Measurements from ENCODE around the gene MFAP4. TPM values are rescaled to one million over a fixed set of nuclear protein-coding genes. Genes with fewer than 3 reads are reported as not detected.

Gene MFAP4
- total and polyA plus RNA-seq, 2 experiments from 2014 or later: 360 to 739 TPM

GRCh38 chr17:19365499-19365817 lies 21.5 kb downstream of the MFAP4 start:
- H3K4me2 ChIP-seq: no peak overlapping the region
- 89% methylated on average over 4 of the region's 4 CpGs for WGBS (ENCODE audit: low lambda C conversion rate, missing lambda C conversion rate)
- H2AFZ ChIP-seq: no peak overlapping the region
- no peak overlapping the region for H3K27ac ChIP-seq
- no peaks in the 10 kb centered on the region for H3K27me3 ChIP-seq
- peaks cover 7% of the 10 kb centered on the region for H3K79me2 ChIP-seq
- no peak for DNase-seq (ENCODE audit: low spot score)
- TF ChIP-seq EZH2 (IDR thresholded peaks at IDR 0.05; ENCODE audit: borderline replicate concordance): no peak
- no peak for TF ChIP-seq EZH2phosphoT487 (IDR thresholded peaks at IDR 0.05; ENCODE audit: low read depth, severe bottlenecking, unreplicated experiment)
- TF ChIP-seq CTCF (IDR thresholded peaks at IDR 0.05; ENCODE audit: poor library complexity): no peak
- H3K9me3 ChIP-seq (ENCODE audit: low read depth): no peaks in the 10 kb centered on the region
- no peaks in the 10 kb centered on the region for H3K9me2 ChIP-seq (replicated peaks; ENCODE audit: insufficient read depth)
- H3K4me3 ChIP-seq: no peak overlapping the region
- no peaks in the 10 kb centered on the region for H3K36me3 ChIP-seq (replicated peaks; ENCODE audit: insufficient read depth, low read depth)
- no peaks in the 10 kb centered on the region for H4K20me1 ChIP-seq (ENCODE audit: insufficient read depth, poor library complexity, severe bottlenecking)
- peaks cover 12% of the 10 kb centered on the region for H3K4me1 ChIP-seq (ENCODE audit: insufficient read depth)

GRCh38 chr17:19364699-19365498 lies 22.1 kb downstream of the MFAP4 start:
- Histone ChIP-seq H3K79me2 (peaks cover 7% of the 10 kb centered on the region), H3K4me1 (ENCODE audit: insufficient read depth) (peaks cover 12% of the 10 kb centered on the region), H3K4me3 (no peak overlapping the region), H3K27ac (no peak overlapping the region), H3K36me3 (replicated peaks; ENCODE audit: insufficient read depth, low read depth) (no peaks in the 10 kb centered on the region), H4K20me1 (ENCODE audit: insufficient read depth, poor library complexity, severe bottlenecking) (no peaks in the 10 kb centered on the region), H2AFZ (no peak overlapping the region), H3K27me3 (no peaks in the 10 kb centered on the region), H3K9me2 (replicated peaks; ENCODE audit: insufficient read depth) (no peaks in the 10 kb centered on the region), H3K9me3 (ENCODE audit: low read depth) (no peaks in the 10 kb centered on the region), H3K4me2 (no peak overlapping the region)
- WGBS (ENCODE audit: low lambda C conversion rate, missing lambda C conversion rate): 80% methylated on average over 14 of the region's 14 CpGs
- no peak for DNase-seq (ENCODE audit: low spot score)
- TF ChIP-seq CTCF (IDR thresholded peaks at IDR 0.05; ENCODE audit: poor library complexity) (no peak), EZH2 (IDR thresholded peaks at IDR 0.05; ENCODE audit: borderline replicate concordance) (no peak), EZH2phosphoT487 (IDR thresholded peaks at IDR 0.05; ENCODE audit: low read depth, severe bottlenecking, unreplicated experiment) (no peak)

- H3K27me3 ChIP-seq: no peaks in the 10 kb centered on the region
- TF ChIP-seq CTCF (IDR thresholded peaks at IDR 0.05; ENCODE audit: poor library complexity) (no peak), EZH2phosphoT487 (IDR thresholded peaks at IDR 0.05; ENCODE audit: low read depth, severe bottlenecking, unreplicated experiment) (no peak), EZH2 (IDR thresholded peaks at IDR 0.05; ENCODE audit: borderline replicate concordance) (no peak)
- no peaks in the 10 kb centered on the region for H3K36me3 ChIP-seq (replicated peaks; ENCODE audit: insufficient read depth, low read depth)
- H3K9me2 ChIP-seq (replicated peaks; ENCODE audit: insufficient read depth): no peaks in the 10 kb centered on the region
- H3K4me1 ChIP-seq (ENCODE audit: insufficient read depth): peaks cover 12% of the 10 kb centered on the region
- H3K27ac ChIP-seq: peak overlapping the region; percentile 89
- H3K79me2 ChIP-seq: peaks cover 7% of the 10 kb centered on the region
- peak overlapping the region; percentile 86 for H3K4me2 ChIP-seq
- no peaks in the 10 kb centered on the region for H4K20me1 ChIP-seq (ENCODE audit: insufficient read depth, poor library complexity, severe bottlenecking)
- WGBS (ENCODE audit: low lambda C conversion rate, missing lambda C conversion rate): 58% methylated on average over 6 of the region's 6 CpGs
- no peak overlapping the region for H3K4me3 ChIP-seq
- H2AFZ ChIP-seq: no peak overlapping the region
- DNase-seq (ENCODE audit: low spot score): no peak
- H3K9me3 ChIP-seq (ENCODE audit: low read depth): no peaks in the 10 kb centered on the region
Measured at GRCh38 chr17:19363460-19364035, 23.4 kb downstream of the MFAP4 start.
